ENCODE results near the gene LRRC38.
A peak's percentile ranks its signal among the peaks of the same experiment; 100 is the strongest.

LRRC38 gene

GRCh38 chr1:13554798-13555197, 41.0 kb upstream of the LRRC38 start:
- WGBS, 2 donors (ENCODE audit: extremely low coverage in 2 of 2, insufficient read length in 2 of 2, insufficient replicate concordance in 1 of 2): no CpG with 5 or more reads among the region's 28 CpGs
- H3K9me3 ChIP-seq (replicated peaks in 1 of 2; ENCODE audit: control insufficient read depth in 2 of 2, insufficient read depth in 1 of 2, low read depth in 1 of 2, low read length in 2 of 2): no peaks in the 10 kb centered on the region
- no peaks in the 10 kb centered on the region for H3K4me1 ChIP-seq (ENCODE audit: control insufficient read depth in 2 of 2, insufficient read depth in 1 of 2, low read depth in 1 of 2, low read length in 2 of 2)
- H2BK12ac ChIP-seq (ENCODE audit: low read length): no peak overlapping the region
- peak overlapping the region; percentile 89 for H3K4ac ChIP-seq (ENCODE audit: low read length)
- H2AFZ ChIP-seq (ENCODE audit: low read length): no peak overlapping the region
- H3K4me2 ChIP-seq (ENCODE audit: insufficient read depth, low read length, poor library complexity, severe bottlenecking): no peak overlapping the region
- H3K36me3 ChIP-seq (replicated peaks in 1 of 2; ENCODE audit: control insufficient read depth in 2 of 2, insufficient read depth in 2 of 2, low read length in 2 of 2): no peaks in the 10 kb centered on the region
- no peak overlapping the region for H4K91ac ChIP-seq (ENCODE audit: low read depth, low read length, poor library complexity)
- no peak overlapping the region for H3K14ac ChIP-seq (ENCODE audit: low read length)
- no peak overlapping the region for H2BK15ac ChIP-seq (ENCODE audit: low read length)
- DNase-seq (ENCODE audit: low spot score): no peak
- H3K23ac ChIP-seq (ENCODE audit: low read depth, low read length, poor library complexity): peak overlapping the region; percentile 91
- H3K4me3 ChIP-seq (ENCODE audit: low read length in 2 of 2): peak overlapping the region in 1 of 2 donors; percentile 60
- peak overlapping the region; percentile 71 for H3K18ac ChIP-seq (ENCODE audit: low read length)
- peak overlapping the region; percentile 43 for H4K8ac ChIP-seq (ENCODE audit: low read depth, low read length)
- H3K9ac ChIP-seq (ENCODE audit: low read depth, low read length, poor library complexity): no peak overlapping the region
- no peaks in the 10 kb centered on the region for H3K27me3 ChIP-seq (ENCODE audit: control insufficient read depth in 3 of 3, insufficient read depth in 3 of 3, low read depth in 1 of 3, low read length in 3 of 3)
- no peaks in the 10 kb centered on the region for H3K79me1 ChIP-seq (ENCODE audit: low read depth, low read length)
- no peak overlapping the region for H2AK5ac ChIP-seq (ENCODE audit: low read depth, low read length)
- H2BK120ac ChIP-seq (ENCODE audit: low read depth, low read length): no peak overlapping the region
- H3K27ac ChIP-seq (replicated peaks; ENCODE audit: low read length): no peak overlapping the region
- H2BK5ac ChIP-seq (ENCODE audit: low read length): no peak overlapping the region

GRCh38 chr1:13550663-13551062, 36.9 kb upstream of the LRRC38 start:
- H4K8ac ChIP-seq (ENCODE audit: low read depth, low read length): no peak overlapping the region
- H3K18ac ChIP-seq (ENCODE audit: low read length): no peak overlapping the region
- no peak for DNase-seq (ENCODE audit: low spot score)
- no peak overlapping the region for H4K91ac ChIP-seq (ENCODE audit: low read depth, low read length, poor library complexity)
- no peak overlapping the region for H2BK120ac ChIP-seq (ENCODE audit: low read depth, low read length)
- no peaks in the 10 kb centered on the region for H3K9me3 ChIP-seq (replicated peaks in 1 of 2; ENCODE audit: control insufficient read depth in 2 of 2, insufficient read depth in 1 of 2, low read depth in 1 of 2, low read length in 2 of 2)
- H2AK5ac ChIP-seq (ENCODE audit: low read depth, low read length): no peak overlapping the region
- no peak overlapping the region for H3K14ac ChIP-seq (ENCODE audit: low read length)
- no peak overlapping the region for H2BK12ac ChIP-seq (ENCODE audit: low read length)
- H3K27ac ChIP-seq (replicated peaks; ENCODE audit: low read length): no peak overlapping the region
- no peak overlapping the region for H2AFZ ChIP-seq (ENCODE audit: low read length)
- no peak overlapping the region for H3K23ac ChIP-seq (ENCODE audit: low read depth, low read length, poor library complexity)
- H3K4me2 ChIP-seq (ENCODE audit: insufficient read depth, low read length, poor library complexity, severe bottlenecking): no peak overlapping the region
- peaks cover 0 to 10% (median 0%) of the 10 kb centered on the region in 3 experiments for H3K27me3 ChIP-seq (ENCODE audit: control insufficient read depth in 3 of 3, insufficient read depth in 3 of 3, low read depth in 1 of 3, low read length in 3 of 3)
- no peaks in the 10 kb centered on the region for H3K36me3 ChIP-seq (replicated peaks in 1 of 2; ENCODE audit: control insufficient read depth in 2 of 2, insufficient read depth in 2 of 2, low read length in 2 of 2)
- no peak overlapping the region for H3K4me3 ChIP-seq (ENCODE audit: low read length in 2 of 2)
- H3K9ac ChIP-seq (ENCODE audit: low read depth, low read length, poor library complexity): no peak overlapping the region
- no peak overlapping the region for H2BK15ac ChIP-seq (ENCODE audit: low read length)
- no peaks in the 10 kb centered on the region for H3K4me1 ChIP-seq (ENCODE audit: control insufficient read depth in 2 of 2, insufficient read depth in 1 of 2, low read depth in 1 of 2, low read length in 2 of 2)
- WGBS, 2 donors (ENCODE audit: extremely low coverage in 2 of 2, insufficient read length in 2 of 2, insufficient replicate concordance in 1 of 2): no CpG with 5 or more reads among the region's 4 CpGs
- no peak overlapping the region for H3K4ac ChIP-seq (ENCODE audit: low read length)
- no peaks in the 10 kb centered on the region for H3K79me1 ChIP-seq (ENCODE audit: low read depth, low read length)
- no peak overlapping the region for H2BK5ac ChIP-seq (ENCODE audit: low read length)

DNA sequence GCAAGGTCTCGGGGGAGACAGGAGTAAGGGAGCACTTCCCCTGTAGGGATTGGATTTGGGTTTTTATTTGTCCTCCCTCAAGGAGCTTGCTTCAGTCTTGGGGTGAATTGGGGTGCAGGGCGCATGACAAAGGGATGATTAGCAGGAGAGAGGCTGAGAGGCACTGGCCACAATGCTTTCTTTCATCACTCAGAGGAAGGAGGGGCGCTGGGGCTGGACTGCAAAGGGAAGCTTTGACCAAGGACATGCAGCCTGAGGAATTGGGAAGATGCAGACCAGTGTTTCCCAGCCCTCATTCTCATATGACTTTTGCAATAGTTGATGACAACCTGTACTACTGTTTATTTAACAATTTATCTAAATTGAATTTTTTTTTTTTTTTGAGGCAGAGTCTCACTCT, 35.7 kb upstream of the LRRC38 start:
- DNase-seq (ENCODE audit: low spot score): no peak
- no CpG with 5 or more reads among the region's 3 CpGs for WGBS, 2 donors (ENCODE audit: extremely low coverage in 2 of 2, insufficient read length in 2 of 2, insufficient replicate concordance in 1 of 2)
- H4K8ac ChIP-seq (ENCODE audit: low read depth, low read length): no peak overlapping the region

GRCh38 chr1:13549021-13549420, 35.2 kb upstream of the LRRC38 start:
- no peak overlapping the region for H3K27ac ChIP-seq (replicated peaks; ENCODE audit: low read length)

More for the DNA sequence above, 35.7 kb upstream of the LRRC38 start:
- Histone ChIP-seq H4K91ac (ENCODE audit: low read depth, low read length, poor library complexity) (no peak overlapping the region), H2BK12ac (ENCODE audit: low read length) (no peak overlapping the region), H3K4me1 (ENCODE audit: control insufficient read depth in 2 of 2, insufficient read depth in 1 of 2, low read depth in 1 of 2, low read length in 2 of 2) (no peaks in the 10 kb centered on the region), H2AFZ (ENCODE audit: low read length) (no peak overlapping the region), H3K4me3 (ENCODE audit: low read length in 2 of 2) (no peak overlapping the region), H2AK5ac (ENCODE audit: low read depth, low read length) (no peak overlapping the region), H3K4me2 (ENCODE audit: insufficient read depth, low read length, poor library complexity, severe bottlenecking) (no peak overlapping the region), H3K79me1 (ENCODE audit: low read depth, low read length) (no peaks in the 10 kb centered on the region), H3K27me3 (ENCODE audit: control insufficient read depth in 3 of 3, insufficient read depth in 3 of 3, low read depth in 1 of 3, low read length in 3 of 3) (peaks cover 0 to 10% (median 0%) of the 10 kb centered on the region in 3 experiments), H2BK15ac (ENCODE audit: low read length) (no peak overlapping the region), H3K9ac (ENCODE audit: low read depth, low read length, poor library complexity) (no peak overlapping the region), H3K14ac (ENCODE audit: low read length) (no peak overlapping the region), H2BK120ac (ENCODE audit: low read depth, low read length) (no peak overlapping the region), H3K36me3 (replicated peaks in 1 of 2; ENCODE audit: control insufficient read depth in 2 of 2, insufficient read depth in 2 of 2, low read length in 2 of 2) (no peaks in the 10 kb centered on the region), H3K23ac (ENCODE audit: low read depth, low read length, poor library complexity) (no peak overlapping the region), H3K27ac (replicated peaks; ENCODE audit: low read length) (no peak overlapping the region), H3K4ac (ENCODE audit: low read length) (no peak overlapping the region), H2BK5ac (ENCODE audit: low read length) (no peak overlapping the region), H3K9me3 (replicated peaks in 1 of 2; ENCODE audit: control insufficient read depth in 2 of 2, insufficient read depth in 1 of 2, low read depth in 1 of 2, low read length in 2 of 2) (no peaks in the 10 kb centered on the region), H3K18ac (ENCODE audit: low read length) (no peak overlapping the region)

More at GRCh38 chr1:13549021-13549420, 35.2 kb upstream of the LRRC38 start:
- Histone ChIP-seq H3K9ac (ENCODE audit: low read depth, low read length, poor library complexity) (no peak overlapping the region), H3K4me3 (ENCODE audit: low read length in 2 of 2) (no peak overlapping the region), H2BK5ac (ENCODE audit: low read length) (no peak overlapping the region), H2BK120ac (ENCODE audit: low read depth, low read length) (no peak overlapping the region), H2BK12ac (ENCODE audit: low read length) (no peak overlapping the region), H3K27me3 (ENCODE audit: control insufficient read depth in 3 of 3, insufficient read depth in 3 of 3, low read depth in 1 of 3, low read length in 3 of 3) (peaks cover 0 to 10% (median 0%) of the 10 kb centered on the region in 3 experiments), H2BK15ac (ENCODE audit: low read length) (no peak overlapping the region), H3K14ac (ENCODE audit: low read length) (no peak overlapping the region), H3K9me3 (replicated peaks in 1 of 2; ENCODE audit: control insufficient read depth in 2 of 2, insufficient read depth in 1 of 2, low read depth in 1 of 2, low read length in 2 of 2) (no peaks in the 10 kb centered on the region), H3K23ac (ENCODE audit: low read depth, low read length, poor library complexity) (no peak overlapping the region), H3K36me3 (replicated peaks in 1 of 2; ENCODE audit: control insufficient read depth in 2 of 2, insufficient read depth in 2 of 2, low read length in 2 of 2) (no peaks in the 10 kb centered on the region), H4K91ac (ENCODE audit: low read depth, low read length, poor library complexity) (no peak overlapping the region), H3K18ac (ENCODE audit: low read length) (no peak overlapping the region), H3K4me1 (ENCODE audit: control insufficient read depth in 2 of 2, insufficient read depth in 1 of 2, low read depth in 1 of 2, low read length in 2 of 2) (peaks cover 0 to under 1% of the 10 kb centered on the region in 2 donors), H4K8ac (ENCODE audit: low read depth, low read length) (no peak overlapping the region), H2AFZ (ENCODE audit: low read length) (no peak overlapping the region), H3K4me2 (ENCODE audit: insufficient read depth, low read length, poor library complexity, severe bottlenecking) (no peak overlapping the region), H3K79me1 (ENCODE audit: low read depth, low read length) (no peaks in the 10 kb centered on the region), H3K4ac (ENCODE audit: low read length) (no peak overlapping the region), H2AK5ac (ENCODE audit: low read depth, low read length) (no peak overlapping the region)
- no CpG with 5 or more reads among the region's 6 CpGs for WGBS, 2 donors (ENCODE audit: extremely low coverage in 2 of 2, insufficient read length in 2 of 2, insufficient replicate concordance in 1 of 2)
- DNase-seq (ENCODE audit: low spot score): no peak
